Right cardiac atrium (tissue), 5 donors: ENCODE results near the gene PNLIPRP2. TPM values are rescaled to one million over a fixed set of nuclear protein-coding genes. Genes with fewer than 3 reads are reported as not detected.

ENCODE experiments used
- ATAC-seq, 2 donors: fragments of 200-7000 bp; cut with Tn5 transposase; one replicate each; pipeline versions ENCODE4 v1.8.0 to v1.9.1; 2020; ENCODE audit warnings: moderate library complexity in 2 of 2, mild to moderate bottlenecking in 1 of 2
- DNase-seq, 3 donors: peaks; one replicate each; pipeline ENCODE4 v3.0.0-alpha.2; 2020
- H3K27ac ChIP-seq: one replicate; pipeline ENCODE4 v1.5.1; 2013; ENCODE audit warnings: mild to moderate bottlenecking, low read length, control low read depth, moderate library complexity
- H3K27me3 ChIP-seq: one replicate; pipeline ENCODE4 v1.6.1; 2013; ENCODE audit not compliant: control insufficient read depth, insufficient read depth
- H3K4me1 ChIP-seq: one replicate; pipeline ENCODE4 v1.6.1; 2013; ENCODE audit warnings: low read length; ENCODE audit not compliant: control insufficient read depth, insufficient read depth
- H3K4me3 ChIP-seq: one replicate; pipeline ENCODE4 v1.5.1; 2013; ENCODE audit warnings: low read length, control low read depth
- H3K9me3 ChIP-seq: one replicate; pipeline ENCODE4 v1.6.1; 2013; ENCODE audit warnings: low read length; ENCODE audit not compliant: control insufficient read depth
- WGBS: extraction: QIAGEN DNeasy Blood & Tissue Kit; methylation state at CpG from one replicate; pipeline ENCODE4 v1.1.7; 2013; 5-methylcytosine and 5-hydroxymethylcytosine counted together
- intact Hi-C, 4 donors: fragments of 100-400 bp; cut with DNase I; formaldehyde crosslinking; loops; one replicate each; pipeline versions ENCODE4 v1.11.0 to v1.14.0; 2022 to 2023
- polyA plus RNA-seq: library from polyadenylated mRNA; stranded (reverse); fragments of 200-250 nt; gene quantifications from one replicate; pipeline ENCODE4 v1.2.3, GENCODE V29; 2013
- total RNA-seq, 4 donors: library from RNA; stranded (reverse); fragmentation: NEBNext Ultra II Directional; extraction: Animal tissue kit (Norgen Biotek cat#: 25700); gene quantifications; one replicate each; pipeline ENCODE4 v1.2.1, GENCODE V29; 2021
- donor health status: healthy with polysubstance abuse.
- donor health status: DM: no; HTN: yes; CAD: no.
- donor health status: DM: no; HTN: no; CAD: no.
- donor health status: DM: no; HTN: yes; CAD: no; lungs with severe emphysema.
- donor health status: DM: yes; HTN: yes; CAD: no.

PNLIPRP2 gene
- total and polyA plus RNA-seq, 5 donors: not detected

DNA sequence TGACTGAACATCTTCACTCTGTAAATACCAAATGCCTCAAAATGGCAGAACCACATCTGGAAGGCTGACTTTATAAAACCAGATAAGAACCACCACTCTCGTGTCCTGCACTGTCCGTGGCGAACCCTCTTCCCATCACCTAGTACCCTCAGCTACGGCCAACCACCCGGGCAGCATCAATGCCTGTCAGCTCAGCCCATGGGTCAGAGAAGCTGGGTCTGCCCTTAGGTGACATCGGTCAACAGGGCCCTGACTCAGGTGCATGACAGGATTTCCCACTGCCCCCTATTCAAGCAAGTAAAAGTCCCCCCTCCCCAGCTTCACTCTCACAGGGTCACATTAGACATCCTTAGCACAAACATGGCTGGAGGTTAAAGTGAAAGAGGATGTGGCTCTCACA lies 65.1 kb downstream of the PNLIPRP2 start:
- H3K4me1 ChIP-seq: peaks cover 3% of the 10 kb centered on the region
- WGBS: 94% methylated on average over 6 of the region's 6 CpGs
- no peak overlapping the region for H3K4me3 ChIP-seq
- no peak overlapping the region for H3K27ac ChIP-seq
- ATAC-seq (no peak), DNase-seq (no peak)
- no peaks in the 10 kb centered on the region for H3K27me3 ChIP-seq
- intact Hi-C loops: loop anchor here in 3 of 4 donors (5.0 to 10.0 kb wide), 3 partner anchors 96 to 489 kb away; no protein-coding TSS in a partner anchor
- H3K9me3 ChIP-seq: no peaks in the 10 kb centered on the region

GRCh38 chr10:116686632-116687031 lies 65.9 kb downstream of the PNLIPRP2 start:
- WGBS: 98% methylated on average over 3 of the region's 3 CpGs

DNA sequence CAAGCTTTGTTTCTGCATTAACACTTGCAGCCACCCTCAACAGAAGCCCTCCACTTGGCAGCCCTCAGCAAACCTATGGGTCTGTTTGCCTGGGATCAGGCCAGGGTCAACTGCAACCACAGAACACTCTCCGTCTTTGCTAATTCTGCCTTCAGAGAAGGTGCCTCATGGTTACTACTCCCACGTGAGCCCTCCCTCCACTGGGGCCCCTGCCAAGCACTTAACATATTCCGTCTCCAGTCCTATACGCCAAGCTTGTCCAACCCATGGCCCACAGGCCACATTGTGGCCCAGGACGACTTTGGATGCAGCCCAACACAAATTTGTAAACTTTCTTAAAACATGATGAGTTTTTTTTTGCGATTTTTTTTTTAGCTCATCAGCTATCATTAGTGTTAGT lies 66.9 kb downstream of the PNLIPRP2 start:
- no peak for ATAC-seq
- no peaks in the 10 kb centered on the region for H3K9me3 ChIP-seq
- no peak overlapping the region for H3K4me3 ChIP-seq
- DNase-seq: no peak
- H3K4me1 ChIP-seq: peaks cover 10% of the 10 kb centered on the region
- intact Hi-C loops: loop anchor here in 3 of 4 donors (5.0 to 10.0 kb wide), 3 partner anchors 95 to 487 kb away; no protein-coding TSS in a partner anchor
- no peaks in the 10 kb centered on the region for H3K27me3 ChIP-seq
- 47% methylated on average over 6 of the region's 6 CpGs for WGBS
- H3K27ac ChIP-seq: no peak overlapping the region

More at GRCh38 chr10:116686632-116687031, 65.9 kb downstream of the PNLIPRP2 start:
- ATAC-seq (no peak), DNase-seq (no peak)
- Histone ChIP-seq H3K27ac (no peak overlapping the region), H3K9me3 (no peaks in the 10 kb centered on the region), H3K27me3 (no peaks in the 10 kb centered on the region), H3K4me3 (no peak overlapping the region), H3K4me1 (peaks cover 10% of the 10 kb centered on the region)
- intact Hi-C loops: loop anchor here in 3 of 4 donors (5.0 to 10.0 kb wide), 3 partner anchors 96 to 488 kb away; no protein-coding TSS in a partner anchor

DNA sequence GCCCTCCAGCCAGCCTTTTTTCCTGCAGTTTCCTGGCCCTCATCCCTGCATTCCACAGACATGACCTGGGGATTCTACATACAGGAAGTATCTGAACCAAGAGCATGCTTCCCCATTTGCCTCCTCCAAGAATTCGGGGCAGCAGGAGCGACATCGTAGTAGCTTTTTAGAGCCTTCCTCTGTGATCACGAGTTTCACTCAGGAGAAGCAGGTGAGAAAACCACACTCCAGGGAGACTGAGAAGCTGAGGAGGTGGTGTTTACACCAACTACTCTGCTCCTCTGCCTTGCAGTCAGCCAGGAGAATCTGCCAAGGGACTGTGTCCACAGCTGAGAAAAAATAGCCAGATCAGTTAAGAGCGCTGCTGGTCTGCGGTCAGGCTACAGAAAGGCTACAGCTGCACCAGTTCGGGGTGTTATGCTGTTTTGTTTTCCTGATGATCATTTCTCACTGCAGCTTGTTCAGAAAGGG lies 67.5 kb downstream of the PNLIPRP2 start:
- Histone ChIP-seq H3K27me3 (no peaks in the 10 kb centered on the region), H3K27ac (peak overlapping the region; percentile 3), H3K9me3 (no peaks in the 10 kb centered on the region), H3K4me3 (no peak overlapping the region), H3K4me1 (peaks cover 10% of the 10 kb centered on the region)
- intact Hi-C loops: loop anchor here in 3 of 4 donors (5.0 to 10.0 kb wide), 3 partner anchors 94 to 487 kb away; no protein-coding TSS in a partner anchor
- DNase-seq: peak in 1 of 3 donors; percentile 69
- 15% methylated on average over 7 of the region's 7 CpGs for WGBS
- peak; percentile 67 to 83 for ATAC-seq

DNA sequence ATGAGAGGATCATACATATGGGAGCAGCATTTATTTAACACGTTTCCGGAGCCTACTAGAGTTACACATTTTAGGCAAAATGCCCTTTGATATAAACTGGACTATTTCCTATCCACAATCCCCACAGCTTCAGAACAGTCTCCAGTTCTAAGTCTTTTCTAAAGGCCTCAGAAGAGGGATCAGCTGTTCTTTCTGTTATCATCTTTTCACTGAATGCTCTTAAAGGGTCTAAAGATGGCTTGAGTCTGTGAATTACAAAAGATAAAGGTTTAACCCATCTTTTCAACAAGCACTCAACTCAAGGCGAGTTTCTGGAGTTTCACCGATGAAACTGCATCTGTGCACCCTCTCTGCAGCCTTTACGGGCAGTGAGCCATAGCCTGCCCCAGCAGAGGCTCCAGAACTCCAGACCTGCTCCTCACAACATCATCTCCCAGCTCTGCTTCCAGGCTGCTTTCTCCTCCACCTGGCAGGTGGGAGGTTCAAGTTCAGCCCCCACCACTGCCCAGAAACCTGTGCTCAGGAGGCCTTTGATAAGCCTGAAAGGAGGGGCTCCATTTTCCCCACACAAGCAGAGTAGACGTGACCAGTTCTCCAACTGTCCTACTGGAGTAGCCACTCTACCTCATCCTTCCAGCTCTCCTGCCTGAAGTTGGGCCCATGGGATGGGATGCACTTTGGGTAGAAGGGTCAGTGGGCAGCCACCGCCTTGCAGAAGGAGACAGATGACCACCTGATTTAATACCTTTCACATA lies 68.2 kb downstream of the PNLIPRP2 start:
- Histone ChIP-seq H3K4me3 (no peak overlapping the region), H3K4me1 (peaks cover 10% of the 10 kb centered on the region), H3K9me3 (no peaks in the 10 kb centered on the region), H3K27ac (no peak overlapping the region), H3K27me3 (no peaks in the 10 kb centered on the region)
- DNase-seq: no peak
- ATAC-seq: no peak
- intact Hi-C loops: loop anchor here in 3 of 4 donors (5.0 to 10.0 kb wide), 3 partner anchors 93 to 486 kb away; no protein-coding TSS in a partner anchor
- 52% methylated on average over 7 of the region's 7 CpGs for WGBS

GRCh38 chr10:116689744-116690143 lies 69.0 kb downstream of the PNLIPRP2 start:
- WGBS: 87% methylated on average over 4 of the region's 4 CpGs
- no peaks in the 10 kb centered on the region for H3K27me3 ChIP-seq
- intact Hi-C loops: loop anchor here in 3 of 4 donors (5.0 to 10.0 kb wide), 3 partner anchors 93 to 485 kb away; no protein-coding TSS in a partner anchor
- no peak overlapping the region for H3K27ac ChIP-seq
- no peaks in the 10 kb centered on the region for H3K9me3 ChIP-seq
- DNase-seq: no peak
- H3K4me1 ChIP-seq: peaks cover 10% of the 10 kb centered on the region
- H3K4me3 ChIP-seq: no peak overlapping the region
- no peak for ATAC-seq

DNA sequence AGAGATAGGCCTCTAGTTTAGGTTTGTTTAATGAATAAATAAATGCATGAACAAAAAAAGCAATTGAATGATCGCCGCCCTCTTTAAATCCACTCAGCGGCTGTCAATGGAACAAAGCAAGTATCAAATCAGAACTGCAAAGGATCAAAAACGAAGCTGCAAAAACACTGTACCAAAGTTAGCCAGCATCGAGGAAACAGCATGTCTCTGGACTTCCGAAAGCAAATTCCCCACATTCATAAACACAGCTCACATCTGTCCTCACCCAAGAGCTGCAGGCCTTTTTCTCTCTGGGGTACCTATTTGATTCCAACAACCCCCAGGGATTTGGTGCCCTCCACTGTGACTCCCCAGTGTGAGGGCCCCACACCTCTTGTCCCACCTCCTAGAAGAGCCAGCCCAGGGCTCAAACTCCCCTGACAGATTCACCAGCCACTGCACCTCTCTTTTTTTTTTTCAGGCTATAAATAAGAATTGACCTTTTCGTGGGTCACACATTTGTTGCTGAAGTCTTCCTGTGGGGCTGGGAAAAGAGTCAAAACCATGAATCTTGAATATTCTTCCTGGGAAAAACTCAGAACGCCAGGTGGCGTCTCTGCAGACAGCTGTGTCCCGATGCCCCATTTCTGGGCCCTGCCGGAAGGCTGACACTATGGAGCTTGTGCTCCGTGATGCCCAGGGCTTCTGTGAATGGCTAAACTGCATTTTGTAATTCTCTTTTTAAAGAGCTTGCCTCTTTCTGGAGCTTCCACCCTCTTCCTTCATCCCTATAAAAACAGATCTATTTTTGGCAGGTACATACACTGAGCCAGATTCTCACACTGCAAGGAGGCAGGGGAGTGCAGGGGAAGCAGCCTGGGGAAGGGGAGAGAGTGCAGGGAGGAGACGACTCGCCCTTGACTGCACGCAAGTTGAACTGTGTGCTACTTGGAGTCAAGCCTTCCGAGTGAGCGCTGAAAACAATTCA lies 69.9 kb downstream of the PNLIPRP2 start:
- H3K4me3 ChIP-seq: no peak overlapping the region
- DNase-seq (peak in 1 of 3 donors; percentile 69), ATAC-seq (peak; percentile 42 to 47)
- no peaks in the 10 kb centered on the region for H3K9me3 ChIP-seq
- H3K4me1 ChIP-seq: peaks cover 10% of the 10 kb centered on the region
- WGBS: 44% methylated on average over 17 of the region's 17 CpGs
- H3K27me3 ChIP-seq: no peaks in the 10 kb centered on the region
- intact Hi-C loops: no loop called here
- H3K27ac ChIP-seq: peak overlapping the region; percentile 3

DNA sequence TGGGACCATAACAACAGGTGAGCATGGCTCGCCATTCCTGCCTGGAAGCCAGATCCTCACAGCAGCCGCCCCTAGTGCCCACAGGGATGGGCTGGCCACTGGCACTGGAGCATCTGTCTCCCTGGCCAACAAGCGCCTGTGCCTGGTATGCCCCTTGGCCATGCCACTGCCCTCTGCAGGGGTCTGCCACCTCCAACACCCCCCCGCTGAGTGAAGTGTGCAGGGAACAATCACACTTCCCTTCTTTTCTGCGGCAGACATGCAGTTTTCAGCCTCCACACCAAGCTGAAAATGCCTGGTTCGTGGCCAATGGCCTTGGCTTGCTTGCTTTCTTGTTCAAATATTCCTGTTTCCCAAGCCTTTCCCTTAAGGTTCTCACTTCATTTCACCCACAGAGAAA lies 70.9 kb downstream of the PNLIPRP2 start:
- no peak overlapping the region for H3K27ac ChIP-seq
- H3K4me1 ChIP-seq: peaks cover 10% of the 10 kb centered on the region
- intact Hi-C loops: no loop called here
- ATAC-seq: no peak
- H3K4me3 ChIP-seq: no peak overlapping the region
- peak; percentile 51 to 81 (median 78) for DNase-seq
- WGBS: 52% methylated on average over 6 of the region's 6 CpGs
- H3K27me3 ChIP-seq: no peaks in the 10 kb centered on the region
- H3K9me3 ChIP-seq: no peaks in the 10 kb centered on the region

DNA sequence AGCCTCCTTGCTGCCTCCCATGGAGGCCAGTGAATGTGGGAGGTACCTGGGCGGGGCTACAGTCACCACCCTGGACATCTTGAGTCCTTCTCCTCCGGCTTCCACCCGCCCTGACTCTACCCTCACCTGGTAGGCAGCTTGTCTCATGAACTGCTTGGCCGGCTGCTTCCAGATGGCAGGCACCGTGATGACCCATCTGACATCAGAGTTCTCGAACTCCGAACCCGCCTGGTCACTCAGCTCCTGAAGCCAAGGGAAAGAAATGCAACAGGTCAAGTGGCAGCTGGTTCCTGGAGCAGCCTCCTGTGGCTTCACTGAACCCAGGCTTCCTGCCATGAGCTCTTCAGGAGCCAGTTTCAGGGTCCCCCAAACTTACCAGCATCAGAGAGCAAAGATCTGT lies 71.5 kb downstream of the PNLIPRP2 start:
- ATAC-seq (no peak), DNase-seq (no peak)
- peaks cover 10% of the 10 kb centered on the region for H3K4me1 ChIP-seq
- intact Hi-C loops: no loop called here
- H3K27ac ChIP-seq: no peak overlapping the region
- no peaks in the 10 kb centered on the region for H3K27me3 ChIP-seq
- H3K4me3 ChIP-seq: no peak overlapping the region
- WGBS: 88% methylated on average over 8 of the region's 8 CpGs
- no peaks in the 10 kb centered on the region for H3K9me3 ChIP-seq

DNA sequence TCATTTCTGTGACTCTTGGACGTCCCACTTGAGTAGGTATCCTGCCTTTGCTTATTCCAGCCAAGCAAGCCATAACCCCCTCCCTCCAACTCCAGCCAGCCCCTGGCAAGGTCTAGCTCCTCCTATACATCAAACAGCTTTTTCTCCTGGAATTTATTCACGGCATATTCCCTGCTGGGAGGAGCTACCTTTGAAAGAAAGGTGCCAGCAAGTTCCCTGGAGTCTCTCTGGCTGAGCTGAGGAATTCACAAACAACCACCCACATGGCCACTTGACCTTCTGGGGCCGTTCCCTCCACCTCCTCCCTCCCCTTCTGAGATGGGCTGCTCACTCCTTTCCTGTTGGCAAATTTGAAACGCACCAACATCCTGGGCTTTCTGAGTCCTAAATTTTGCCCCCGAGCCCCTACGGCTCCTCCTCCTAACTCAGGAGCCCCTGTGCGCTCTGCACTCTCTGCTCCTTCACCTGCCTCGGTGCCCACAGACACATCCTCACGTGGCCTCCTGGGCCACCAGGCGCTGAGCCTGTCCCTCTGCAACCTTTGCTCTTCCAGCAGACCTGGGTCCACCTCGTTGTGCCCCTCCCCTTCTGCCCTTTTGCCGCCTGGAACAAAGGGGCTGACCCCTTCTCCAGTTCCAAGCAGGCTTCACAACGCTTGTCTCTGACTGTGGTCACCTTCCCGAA lies 73.6 kb downstream of the PNLIPRP2 start:
- intact Hi-C loops: no loop called here
- H3K4me3 ChIP-seq: no peak overlapping the region
- no peaks in the 10 kb centered on the region for H3K9me3 ChIP-seq
- DNase-seq (no peak), ATAC-seq (no peak)
- H3K27ac ChIP-seq: no peak overlapping the region
- peaks cover 10% of the 10 kb centered on the region for H3K4me1 ChIP-seq
- H3K27me3 ChIP-seq: no peaks in the 10 kb centered on the region
- 63% methylated on average over 14 of the region's 14 CpGs for WGBS
